Measurements from ENCODE around the gene COX5B.
"Not testable (repeated sequence)": the region's sequence is repeated elsewhere in the genome, so short reads cannot be mapped to it uniquely, and the experiment has no call there.

COX5B gene

GRCh38 chr2:97645695-97646629 lies at the start of gene COX5B:
COX5B (plus strand) TSS chr2:97646062; CDS start chr2:97646087, 25 bp downstream.
- peak; percentile 98 to 99 for DNase-seq

GRCh38 chr2:97596180-97596579 lies 49.7 kb upstream of the COX5B start:
- DNase-seq = not testable (repeated sequence)

- DNase-seq = not testable (repeated sequence)
Observed at GRCh38 chr2:97601537-97601936, 44.3 kb upstream of the COX5B start.

GRCh38 chr2:97605109-97605508 lies 40.8 kb upstream of the COX5B start:
- not testable (repeated sequence) for DNase-seq

- not testable (repeated sequence) for DNase-seq
Observed at GRCh38 chr2:97605524-97606339, 40.1 kb upstream of the COX5B start.

GRCh38 chr2:97608745-97609144 lies 37.1 kb upstream of the COX5B start:
- DNase-seq = not testable (repeated sequence)

- not testable (repeated sequence) for DNase-seq
Observed at GRCh38 chr2:97611895-97612294, 34.0 kb upstream of the COX5B start.

GRCh38 chr2:97615746-97616145 lies 30.1 kb upstream of the COX5B start:
- not testable (repeated sequence) for DNase-seq

GRCh38 chr2:97617911-97618310 lies 28.0 kb upstream of the COX5B start:
- no peak for DNase-seq

GRCh38 chr2:97618939-97619827 lies 26.7 kb upstream of the COX5B start:
- peak in 1 of 2 donors; percentile 42 for DNase-seq

- DNase-seq = not testable (repeated sequence)
Observed at GRCh38 chr2:97620492-97620891, 25.4 kb upstream of the COX5B start.

- DNase-seq = not testable (repeated sequence)
Observed at GRCh38 chr2:97622976-97623375, 22.9 kb upstream of the COX5B start.

- not testable (repeated sequence) for DNase-seq
Observed at GRCh38 chr2:97625354-97626048, 20.4 kb upstream of the COX5B start.

GRCh38 chr2:97626049-97626430 lies 19.8 kb upstream of the COX5B start:
- DNase-seq = not testable (repeated sequence)

GRCh38 chr2:97644023-97644717 lies 1.7 kb upstream of the COX5B start:
- DNase-seq = no peak

GRCh38 chr2:97645112-97645694 lies 659 bp upstream of the COX5B start:
- no peak for DNase-seq

- DNase-seq = no peak
Observed at GRCh38 chr2:97646977-97647376, 1.1 kb downstream of the COX5B start.

GRCh38 chr2:97651114-97651513 lies 5.3 kb downstream of the COX5B start:
- DNase-seq = no peak

GRCh38 chr2:97653473-97653872 lies 7.6 kb downstream of the COX5B start:
- no peak for DNase-seq

GRCh38 chr2:97653874-97654273 lies 8.0 kb downstream of the COX5B start:
- DNase-seq = no peak

GRCh38 chr2:97654309-97654708 lies 8.4 kb downstream of the COX5B start:
- no peak for DNase-seq
